Measurements from ENCODE around the gene SLAMF7.

DNA sequence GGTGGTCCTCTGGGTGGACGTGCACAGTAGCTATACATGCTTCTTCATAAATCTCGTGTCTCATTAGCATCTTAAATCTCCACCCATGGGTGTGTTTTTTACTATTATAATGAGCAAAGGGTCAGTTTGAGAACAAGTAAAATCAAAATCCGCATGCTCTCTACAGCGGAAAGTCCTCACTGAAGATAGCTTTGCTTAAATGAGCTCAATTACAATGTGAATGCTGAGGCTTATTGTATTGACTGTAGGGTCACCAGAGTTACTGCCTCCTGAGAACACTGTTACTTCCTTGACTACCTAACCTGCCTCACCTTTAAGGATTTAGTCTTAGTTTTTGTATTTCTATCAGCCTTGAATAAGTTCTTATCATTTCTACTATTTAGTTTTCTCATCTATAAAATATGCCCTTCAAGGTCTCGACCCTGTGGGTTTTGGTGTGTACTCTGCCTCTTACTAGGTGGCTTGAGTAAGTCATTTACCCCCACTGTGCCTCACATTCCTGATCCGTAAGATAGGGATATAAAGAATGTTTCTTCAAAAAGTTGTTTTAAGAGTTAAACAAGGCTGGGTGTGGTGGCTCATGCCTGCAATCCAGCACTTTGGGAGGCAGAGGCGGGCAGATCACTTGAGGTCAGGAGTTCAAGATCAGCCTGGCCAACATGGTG, 7.9 kb downstream of the SLAMF7 start:
- TF ChIP-seq POLR2A (IDR thresholded peaks at IDR 0.05; ENCODE audit: low read depth, low read length) = no peak
- TF ChIP-seq SMAD1 (IDR thresholded peaks at IDR 0.05; ENCODE audit: low read depth, partially characterized antibody) = no peak
- TF ChIP-seq CTCF (IDR thresholded peaks at IDR 0.05 in 2 of 3, conservative IDR thresholded peaks at IDR 0.05 in 1 of 3; ENCODE audit: control insufficient read depth in 2 of 3, extremely low read depth in 1 of 3, insufficient read depth in 1 of 3, low read depth in 3 of 3, low read length in 3 of 3) = no peak
- TF ChIP-seq POLR2AphosphoS2 (IDR thresholded peaks at IDR 0.05; ENCODE audit: low read depth, low read length) = no peak; the same call in 1 of the 2 replicates
- no peak for TF ChIP-seq SUPT20H (IDR thresholded peaks at IDR 0.05; ENCODE audit: borderline replicate concordance, control insufficient read depth, low read depth, low read length)
- TF ChIP-seq TAF1 (IDR thresholded peaks at IDR 0.05; ENCODE audit: borderline replicate concordance, low read depth, low read length) = no peak
- TF ChIP-seq, protein P1, sequence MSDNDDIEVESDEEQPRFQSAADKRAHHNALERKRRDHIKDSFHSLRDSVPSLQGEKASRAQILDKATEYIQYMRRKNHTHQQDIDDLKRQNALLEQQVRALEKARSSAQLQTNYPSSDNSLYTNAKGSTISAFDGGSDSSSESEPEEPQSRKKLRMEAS (IDR thresholded peaks at IDR 0.05; ENCODE audit: low read depth, low read length) = no peak
- TF ChIP-seq REST (IDR thresholded peaks at IDR 0.05; ENCODE audit: low read depth, low read length) = no peak
- TF ChIP-seq ZNF622 (IDR thresholded peaks at IDR 0.05) = no peak
- TF ChIP-seq POLR2AphosphoS5 (IDR thresholded peaks at IDR 0.05; ENCODE audit: low read length) = no peak
- no peak for TF ChIP-seq CBFB (IDR thresholded peaks at IDR 0.05; ENCODE audit: low read depth)
- TF ChIP-seq ATF2 (IDR thresholded peaks at IDR 0.05; ENCODE audit: low read length) = no peak
- no peak for TF ChIP-seq IRF4 (IDR thresholded peaks at IDR 0.05; ENCODE audit: low read depth, low read length)

Measured in GM12878 (cell line).